ENCODE results near the gene DCLK2.

Gene DCLK2

DNA sequence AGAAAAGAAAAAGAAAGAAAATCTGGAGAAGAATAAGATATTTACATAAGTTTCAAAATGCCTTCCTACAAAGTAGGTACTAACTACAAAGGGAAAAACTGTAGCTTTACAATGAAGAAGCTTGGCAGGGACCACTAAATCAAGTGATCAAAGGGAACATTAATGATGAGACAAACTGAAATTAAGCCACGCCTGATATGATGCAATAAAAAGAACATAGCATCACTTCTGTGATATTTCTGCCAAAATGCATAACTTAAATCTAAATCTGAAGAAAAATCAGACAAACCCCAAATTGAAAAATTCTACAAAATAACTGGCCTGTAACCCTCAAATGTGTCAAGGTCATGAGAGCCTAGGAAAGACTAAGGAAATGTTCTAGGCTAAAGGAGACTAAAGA lies 8.9 kb upstream of the DCLK2 start:
- H3K36me3 ChIP-seq (ENCODE audit: insufficient read depth, low read length): no peaks in the 10 kb centered on the region
- no peaks in the 10 kb centered on the region for H3K79me2 ChIP-seq (ENCODE audit: control insufficient read depth, insufficient read depth, low read length, unreplicated experiment)
- no peaks in the 10 kb centered on the region for H3K27me3 ChIP-seq (ENCODE audit: insufficient read depth, low read length)
- H3K27ac ChIP-seq (ENCODE audit: low read depth, low read length): no peak overlapping the region
- no peak overlapping the region for H2AFZ ChIP-seq (ENCODE audit: low read length, unreplicated experiment)
- no peak overlapping the region for H3K4me3 ChIP-seq (ENCODE audit: low read depth, low read length)
- peaks cover 33% of the 10 kb centered on the region for H3K4me1 ChIP-seq (ENCODE audit: control insufficient read depth, insufficient read depth, low read length, unreplicated experiment)

DNA sequence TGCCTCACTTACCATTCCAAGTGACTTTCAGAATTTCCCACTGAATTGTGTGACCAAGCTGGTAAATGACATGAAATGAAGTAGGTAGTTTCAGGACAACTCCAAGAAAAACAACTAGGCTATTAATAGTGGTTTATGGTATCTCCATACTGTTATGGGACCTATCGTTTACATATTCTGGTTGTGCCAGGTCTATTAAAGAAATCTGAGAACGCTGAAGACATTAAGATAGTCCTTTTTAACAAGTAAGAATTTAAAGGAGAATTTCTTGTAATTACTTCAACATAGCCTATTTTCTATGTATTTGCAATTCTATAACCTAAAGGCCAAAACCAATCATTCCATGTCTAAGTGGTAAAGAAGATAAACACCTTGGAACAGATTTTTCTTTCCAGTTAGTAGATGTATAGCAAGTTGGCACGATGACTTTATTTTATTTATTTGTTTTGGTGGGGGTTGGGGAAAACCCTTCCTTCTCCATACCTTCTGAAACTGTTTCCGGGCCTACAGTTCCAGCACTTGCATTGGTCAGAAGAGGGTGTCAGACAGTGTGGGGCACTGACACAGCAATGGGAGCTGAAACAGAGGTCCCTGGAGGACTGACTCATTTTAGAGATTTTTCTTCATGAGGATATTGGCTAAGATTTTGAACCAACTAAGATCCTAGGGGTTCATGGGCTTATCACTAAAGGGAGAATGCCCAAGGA lies 7.6 kb upstream of the DCLK2 start:
- Histone ChIP-seq H3K27me3 (ENCODE audit: insufficient read depth, low read length) (no peaks in the 10 kb centered on the region), H3K36me3 (ENCODE audit: insufficient read depth, low read length) (no peaks in the 10 kb centered on the region), H3K27ac (ENCODE audit: low read depth, low read length) (peak overlapping the region; percentile 41; the same call in 1 of the 2 replicates), H3K79me2 (ENCODE audit: control insufficient read depth, insufficient read depth, low read length, unreplicated experiment) (no peaks in the 10 kb centered on the region), H3K4me1 (ENCODE audit: control insufficient read depth, insufficient read depth, low read length, unreplicated experiment) (peaks cover 33% of the 10 kb centered on the region), H2AFZ (ENCODE audit: low read length, unreplicated experiment) (no peak overlapping the region), H3K4me3 (ENCODE audit: low read depth, low read length) (peak overlapping the region; percentile 3; the same call in 1 of the 2 replicates)

DNA sequence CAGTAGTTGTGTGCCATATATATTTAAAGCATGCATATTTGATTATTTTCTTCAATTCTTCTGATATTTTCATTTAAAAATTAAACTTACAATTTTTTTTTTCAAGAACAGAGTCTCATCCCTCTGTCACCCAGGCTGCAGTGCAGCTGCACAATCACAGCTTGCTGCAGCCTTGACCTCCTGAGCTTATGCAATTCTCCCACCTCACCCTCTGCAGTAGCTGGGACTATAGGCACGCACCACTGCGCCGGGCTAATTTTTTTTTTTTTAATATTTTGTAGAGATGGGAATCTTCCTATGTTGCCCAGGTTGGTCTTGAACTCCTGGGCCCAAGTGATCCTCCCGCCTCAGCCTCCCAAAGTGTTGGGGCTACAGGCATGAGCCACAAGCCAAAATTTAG lies 5.8 kb upstream of the DCLK2 start:
- Histone ChIP-seq H3K79me2 (ENCODE audit: control insufficient read depth, insufficient read depth, low read length, unreplicated experiment) (no peaks in the 10 kb centered on the region), H3K27me3 (ENCODE audit: insufficient read depth, low read length) (no peaks in the 10 kb centered on the region), H3K27ac (ENCODE audit: low read depth, low read length) (peak overlapping the region; percentile 67), H3K4me1 (ENCODE audit: control insufficient read depth, insufficient read depth, low read length, unreplicated experiment) (peaks cover 33% of the 10 kb centered on the region), H2AFZ (ENCODE audit: low read length, unreplicated experiment) (no peak overlapping the region), H3K4me3 (ENCODE audit: low read depth, low read length) (no peak overlapping the region), H3K36me3 (ENCODE audit: insufficient read depth, low read length) (no peaks in the 10 kb centered on the region)

DNA sequence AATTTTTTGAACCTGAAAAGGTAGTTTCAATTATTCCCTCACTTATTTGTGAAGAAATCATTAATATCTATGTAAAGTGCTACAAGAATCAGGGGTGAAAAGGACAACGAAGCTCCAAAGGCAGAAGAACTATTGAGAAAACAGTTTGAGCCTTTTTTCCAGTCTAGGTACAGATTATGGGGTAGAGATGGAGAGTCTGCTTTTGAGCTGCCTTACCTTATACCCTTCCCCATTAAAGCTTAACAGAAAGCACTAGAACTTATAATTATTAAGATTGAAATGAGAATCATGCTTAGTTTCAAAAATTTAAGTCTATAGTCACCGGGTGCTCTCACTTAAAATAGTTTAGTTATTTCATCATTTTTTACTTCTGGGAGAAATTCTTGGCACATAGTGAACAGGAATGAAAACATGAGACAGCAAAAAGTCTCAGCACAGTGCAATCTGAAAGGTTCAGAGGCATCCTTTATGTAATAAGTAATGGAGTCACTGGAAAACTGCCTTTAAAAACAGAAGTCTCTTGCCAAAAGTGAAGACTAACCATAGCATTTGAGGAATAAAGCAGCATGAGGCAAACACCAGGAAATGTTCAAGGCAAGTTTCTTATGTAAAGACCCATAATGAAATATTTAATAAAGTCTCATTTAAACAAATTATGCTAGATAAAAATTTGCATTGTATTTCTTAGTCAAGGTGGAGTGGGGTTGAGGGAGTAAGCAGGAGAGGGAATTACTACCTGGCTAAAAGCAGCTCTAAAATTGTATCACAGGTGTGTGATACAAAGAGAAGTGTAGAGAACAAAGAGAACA lies 5.1 kb upstream of the DCLK2 start:
- no peaks in the 10 kb centered on the region for H3K79me2 ChIP-seq (ENCODE audit: control insufficient read depth, insufficient read depth, low read length, unreplicated experiment)
- no peaks in the 10 kb centered on the region for H3K36me3 ChIP-seq (ENCODE audit: insufficient read depth, low read length)
- no peak overlapping the region for H3K4me3 ChIP-seq (ENCODE audit: low read depth, low read length)
- H3K4me1 ChIP-seq (ENCODE audit: control insufficient read depth, insufficient read depth, low read length, unreplicated experiment): peaks cover 33% of the 10 kb centered on the region
- H3K27me3 ChIP-seq (ENCODE audit: insufficient read depth, low read length): no peaks in the 10 kb centered on the region
- peak overlapping the region; percentile 67 for H3K27ac ChIP-seq (ENCODE audit: low read depth, low read length)
- H2AFZ ChIP-seq (ENCODE audit: low read length, unreplicated experiment): peak overlapping the region; percentile 3

DNA sequence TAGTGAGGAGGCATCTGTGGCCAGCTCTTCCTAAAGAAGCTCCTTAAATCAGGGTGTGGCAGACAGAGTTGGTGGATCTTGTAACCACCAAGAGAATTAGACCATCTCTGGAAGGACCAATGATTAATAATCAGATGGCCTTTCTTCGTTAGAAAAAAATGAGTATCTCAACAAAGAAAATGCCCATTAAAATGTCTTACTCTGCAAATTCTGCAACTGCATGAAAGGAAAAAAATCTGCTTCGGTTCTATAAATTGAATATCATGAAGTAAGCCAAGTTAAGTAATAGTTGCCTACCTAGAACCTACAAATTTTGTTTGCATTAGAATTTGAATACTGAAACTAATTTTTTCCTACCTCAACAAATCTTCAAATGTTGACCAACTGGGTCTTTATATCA lies 4.2 kb upstream of the DCLK2 start:
- Histone ChIP-seq H3K4me1 (ENCODE audit: control insufficient read depth, insufficient read depth, low read length, unreplicated experiment) (peaks cover 33% of the 10 kb centered on the region), H3K4me3 (ENCODE audit: low read depth, low read length) (no peak overlapping the region), H3K27ac (ENCODE audit: low read depth, low read length) (no peak overlapping the region), H3K79me2 (ENCODE audit: control insufficient read depth, insufficient read depth, low read length, unreplicated experiment) (peaks cover 2% of the 10 kb centered on the region), H3K27me3 (ENCODE audit: insufficient read depth, low read length) (no peaks in the 10 kb centered on the region), H2AFZ (ENCODE audit: low read length, unreplicated experiment) (no peak overlapping the region), H3K36me3 (ENCODE audit: insufficient read depth, low read length) (no peaks in the 10 kb centered on the region)

DNA sequence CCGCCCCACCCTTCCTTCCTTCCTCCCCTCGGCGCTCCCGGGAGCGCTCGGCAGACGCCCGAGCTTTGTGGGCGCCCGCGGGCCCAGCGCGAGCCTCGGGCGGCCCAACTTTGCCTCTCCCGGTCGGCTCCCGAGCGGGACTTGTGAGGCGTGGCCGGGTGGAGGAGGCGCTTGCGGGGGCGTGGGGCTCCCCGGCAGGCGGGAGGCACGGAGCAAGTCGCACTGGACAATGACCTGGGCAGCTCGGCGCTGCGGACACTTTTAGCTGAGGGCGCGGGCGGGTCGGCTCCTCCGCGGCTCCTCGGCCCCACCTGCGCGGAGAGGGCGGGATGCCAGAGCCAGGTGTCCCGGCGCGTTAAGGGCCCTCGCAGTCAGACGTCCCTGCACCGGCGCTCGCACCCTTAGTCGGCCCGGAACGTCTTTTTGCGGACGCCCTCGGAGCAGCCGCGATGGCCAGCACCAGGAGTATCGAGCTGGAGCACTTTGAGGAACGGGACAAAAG lies 385 bp downstream of the DCLK2 start:
- peaks cover 15% of the 10 kb centered on the region for H3K4me1 ChIP-seq (ENCODE audit: control insufficient read depth, insufficient read depth, low read length, unreplicated experiment)
- peaks cover 6% of the 10 kb centered on the region for H3K79me2 ChIP-seq (ENCODE audit: control insufficient read depth, insufficient read depth, low read length, unreplicated experiment)
- H3K4me3 ChIP-seq (ENCODE audit: low read depth, low read length): peak overlapping the region; percentile 92
- 0 out of 2 replicates have a peak overlapping the region, but pooled peaks have one; percentile 1 for H3K27ac ChIP-seq (ENCODE audit: low read depth, low read length)
- no peaks in the 10 kb centered on the region for H3K27me3 ChIP-seq (ENCODE audit: insufficient read depth, low read length)
- H3K36me3 ChIP-seq (ENCODE audit: insufficient read depth, low read length): no peaks in the 10 kb centered on the region
- peak overlapping the region; percentile 93 for H2AFZ ChIP-seq (ENCODE audit: low read length, unreplicated experiment)

DNA sequence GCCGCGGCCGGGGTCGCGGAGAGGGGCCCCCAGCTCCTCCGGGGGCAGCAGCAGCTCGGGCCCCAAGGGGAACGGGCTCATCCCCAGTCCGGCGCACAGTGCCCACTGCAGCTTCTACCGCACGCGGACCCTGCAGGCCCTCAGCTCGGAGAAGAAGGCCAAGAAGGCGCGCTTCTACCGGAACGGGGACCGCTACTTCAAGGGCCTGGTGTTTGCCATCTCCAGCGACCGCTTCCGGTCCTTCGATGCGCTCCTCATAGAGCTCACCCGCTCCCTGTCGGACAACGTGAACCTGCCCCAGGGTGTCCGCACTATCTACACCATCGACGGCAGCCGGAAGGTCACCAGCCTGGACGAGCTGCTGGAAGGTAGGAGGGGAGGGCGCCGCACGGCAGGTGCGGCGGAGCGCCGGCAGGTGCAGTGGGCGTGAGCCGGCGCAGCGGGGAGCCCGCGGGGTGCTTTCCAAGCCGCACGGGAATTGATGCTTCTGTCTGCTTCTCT lies 886 bp downstream of the DCLK2 start:
- Histone ChIP-seq H3K36me3 (ENCODE audit: insufficient read depth, low read length) (no peaks in the 10 kb centered on the region), H2AFZ (ENCODE audit: low read length, unreplicated experiment) (peak overlapping the region; percentile 93), H3K27ac (ENCODE audit: low read depth, low read length) (no peak overlapping the region), H3K4me3 (ENCODE audit: low read depth, low read length) (peak overlapping the region; percentile 92), H3K79me2 (ENCODE audit: control insufficient read depth, insufficient read depth, low read length, unreplicated experiment) (peaks cover 6% of the 10 kb centered on the region), H3K4me1 (ENCODE audit: control insufficient read depth, insufficient read depth, low read length, unreplicated experiment) (peaks cover 12% of the 10 kb centered on the region), H3K27me3 (ENCODE audit: insufficient read depth, low read length) (no peaks in the 10 kb centered on the region)

DNA sequence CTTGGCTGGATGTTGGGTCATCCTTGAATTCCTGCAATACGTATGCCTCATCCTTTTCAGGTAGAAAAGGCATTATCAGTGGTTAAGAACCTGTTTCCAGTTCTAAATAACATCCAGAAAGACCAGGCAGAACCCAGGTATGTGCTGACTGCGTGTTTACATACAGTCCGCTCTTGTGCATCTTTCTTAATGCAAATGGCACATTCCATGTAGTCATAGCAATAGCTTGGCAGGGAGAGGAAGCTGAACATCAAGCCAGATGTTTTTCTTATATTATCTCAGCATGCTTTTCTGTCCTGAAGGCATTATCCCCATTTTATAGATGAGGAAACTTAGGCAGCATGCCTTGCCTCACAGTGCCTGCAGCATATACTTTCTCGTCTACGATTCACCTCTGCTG lies 2.1 kb downstream of the DCLK2 start:
- Histone ChIP-seq H2AFZ (ENCODE audit: low read length, unreplicated experiment) (no peak overlapping the region), H3K4me1 (ENCODE audit: control insufficient read depth, insufficient read depth, low read length, unreplicated experiment) (peaks cover 12% of the 10 kb centered on the region), H3K4me3 (ENCODE audit: low read depth, low read length) (peak overlapping the region; percentile 92; the same call in 1 of the 2 replicates), H3K36me3 (ENCODE audit: insufficient read depth, low read length) (no peaks in the 10 kb centered on the region), H3K27me3 (ENCODE audit: insufficient read depth, low read length) (no peaks in the 10 kb centered on the region), H3K27ac (ENCODE audit: low read depth, low read length) (no peak overlapping the region), H3K79me2 (ENCODE audit: control insufficient read depth, insufficient read depth, low read length, unreplicated experiment) (peaks cover 6% of the 10 kb centered on the region)

DNA sequence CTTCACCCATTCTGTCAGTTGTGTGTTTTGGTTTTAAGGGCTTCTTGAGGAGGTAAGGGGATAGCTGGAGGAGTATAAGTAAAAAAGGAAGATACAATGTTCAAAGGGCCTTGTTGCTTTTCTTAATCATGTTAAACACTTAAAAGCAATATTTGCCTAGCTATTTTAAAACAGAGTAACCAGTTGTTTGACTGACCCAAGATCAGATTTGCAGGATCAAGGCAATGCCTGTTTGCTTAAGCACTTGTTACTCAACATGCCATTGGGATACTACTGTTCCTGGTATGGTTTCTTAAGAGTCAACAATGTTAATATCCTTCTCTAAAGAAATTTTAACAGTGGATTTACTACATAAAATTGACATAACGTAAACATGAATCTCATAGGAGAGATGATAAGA lies 2.6 kb downstream of the DCLK2 start:
- Histone ChIP-seq H3K4me3 (ENCODE audit: low read depth, low read length) (no peak overlapping the region), H3K4me1 (ENCODE audit: control insufficient read depth, insufficient read depth, low read length, unreplicated experiment) (peaks cover 12% of the 10 kb centered on the region), H3K27me3 (ENCODE audit: insufficient read depth, low read length) (no peaks in the 10 kb centered on the region), H3K36me3 (ENCODE audit: insufficient read depth, low read length) (no peaks in the 10 kb centered on the region), H3K79me2 (ENCODE audit: control insufficient read depth, insufficient read depth, low read length, unreplicated experiment) (peaks cover 6% of the 10 kb centered on the region), H2AFZ (ENCODE audit: low read length, unreplicated experiment) (no peak overlapping the region), H3K27ac (ENCODE audit: low read depth, low read length) (no peak overlapping the region)

DNA sequence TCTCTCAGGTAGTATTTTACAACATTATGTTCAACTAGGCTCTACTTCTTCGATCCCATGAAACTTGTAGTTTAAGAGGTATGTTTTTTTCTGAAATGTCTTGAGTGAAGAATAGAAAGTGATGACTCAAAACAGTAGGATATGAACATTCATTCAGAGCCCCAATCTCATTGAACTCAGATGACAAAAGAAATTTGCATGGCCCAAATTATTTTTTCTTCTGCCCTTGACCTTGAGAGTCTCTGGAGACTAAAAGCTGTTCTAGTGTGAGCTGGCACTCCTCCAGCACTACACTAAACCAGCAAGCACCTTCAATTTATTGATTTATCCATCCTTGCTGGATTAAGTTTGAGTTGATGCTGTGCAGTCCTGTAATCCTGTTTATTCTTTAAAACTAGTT lies 4.0 kb downstream of the DCLK2 start:
- Histone ChIP-seq H3K27ac (ENCODE audit: low read depth, low read length) (no peak overlapping the region), H3K4me1 (ENCODE audit: control insufficient read depth, insufficient read depth, low read length, unreplicated experiment) (peaks cover 12% of the 10 kb centered on the region), H3K36me3 (ENCODE audit: insufficient read depth, low read length) (no peaks in the 10 kb centered on the region), H3K27me3 (ENCODE audit: insufficient read depth, low read length) (no peaks in the 10 kb centered on the region), H3K4me3 (ENCODE audit: low read depth, low read length) (no peak overlapping the region), H2AFZ (ENCODE audit: low read length, unreplicated experiment) (no peak overlapping the region), H3K79me2 (ENCODE audit: control insufficient read depth, insufficient read depth, low read length, unreplicated experiment) (peaks cover 6% of the 10 kb centered on the region)

All from ACC112 (cell line).